HEK293 (cell line): ENCODE measurements around the gene SAP130.

Experiments
- CTCF ChIA-PET: fragments of 350-600 bp; formaldehyde crosslinking; extraction: SDS; loops from one replicate; lab custom pipeline; 2021; ENCODE audit warnings: antibody characterized with exemption; lab: Yijun Ruan, JAX
- POLR2A ChIA-PET: fragments of 300-600 bp; formaldehyde crosslinking; extraction: SDS; loops from one replicate; lab custom pipeline; 2020; ENCODE audit warnings: antibody characterized with exemption, inconsistent platforms; lab: Yijun Ruan, JAX
- H3K27ac ChIP-seq: fragments of 200-500 bp; sonication (Bioruptor generic); 2 replicates; pipeline ENCODE4 v1.5.1; 2014; ENCODE audit warnings: low read depth, low read length, control low read depth, inconsistent platforms; ENCODE audit errors: extremely low read depth
- H3K36me3 ChIP-seq, 2 experiments: fragments of 200-500 bp in 1 of 2; sonication (Bioruptor generic) in 1 of 2; 1 replicate in 1 of 2; 2 replicates in 1 of 2; pipeline ENCODE4 v1.5.1; 2014 to 2017; ENCODE audit warnings: inconsistent platforms in 2 of 2, low read length in 2 of 2; ENCODE audit not compliant: control insufficient read depth in 2 of 2, insufficient read depth in 1 of 2
- H3K4me1 ChIP-seq: fragments of 200-500 bp; sonication (Bioruptor generic); 2 replicates; pipeline ENCODE4 v1.5.1; 2014; ENCODE audit warnings: mild to moderate bottlenecking, low read length, inconsistent platforms; ENCODE audit not compliant: control insufficient read depth, insufficient read depth
- H3K4me3 ChIP-seq: 2 replicates; pipeline ENCODE4 v1.5.1; 2011; ENCODE audit warnings: low read depth, mild to moderate bottlenecking, control low read depth, low read length, moderate library complexity
- H3K9me3 ChIP-seq: fragments of 200-500 bp; sonication (Bioruptor generic); 2 replicates; pipeline ENCODE4 v1.5.1; 2014; ENCODE audit warnings: low read depth, low read length, inconsistent platforms; ENCODE audit not compliant: control insufficient read depth, insufficient read depth
- FEZF1 ChIP-seq: fragments of 450-650 bp; formaldehyde crosslinking; IDR thresholded peaks from 2 replicates; pipeline ENCODE4 v1.5.1; 2016; ENCODE audit warnings: missing biosample characterization, missing genetic modification characterization
- KLF7 ChIP-seq: fragments of 450-650 bp; formaldehyde crosslinking; IDR thresholded peaks from 2 replicates; pipeline ENCODE4 v1.5.1; 2016; ENCODE audit warnings: missing biosample characterization, missing genetic modification characterization, borderline replicate concordance
- KLF8 ChIP-seq: fragments of 450-650 bp; formaldehyde crosslinking; IDR thresholded peaks from 2 replicates; pipeline ENCODE4 v1.5.1; 2016; ENCODE audit warnings: missing biosample characterization, missing genetic modification characterization
- MYNN ChIP-seq: fragments of 450-650 bp; formaldehyde crosslinking; IDR thresholded peaks from 2 replicates; pipeline ENCODE4 v1.5.1; 2016; ENCODE audit warnings: missing biosample characterization, missing genetic modification characterization, borderline replicate concordance
- REST ChIP-seq: fragments of 450-650 bp; formaldehyde crosslinking; IDR thresholded peaks from 2 replicates; pipeline ENCODE4 v1.5.1; 2016; ENCODE audit warnings: missing biosample characterization, missing genetic modification characterization
- SP2 ChIP-seq: fragments of 450-650 bp; formaldehyde crosslinking; IDR thresholded peaks from 2 replicates; pipeline ENCODE4 v1.5.1; 2016; ENCODE audit warnings: missing biosample characterization, missing genetic modification characterization
- ZBTB1 ChIP-seq: fragments of 450-650 bp; formaldehyde crosslinking; IDR thresholded peaks from 2 replicates; pipeline ENCODE4 v1.5.1; 2016; ENCODE audit warnings: missing biosample characterization, missing genetic modification characterization
- ZBTB8A ChIP-seq: fragments of 450-650 bp; formaldehyde crosslinking; IDR thresholded peaks from 2 replicates; pipeline ENCODE4 v1.5.1; 2016; ENCODE audit warnings: missing biosample characterization, missing genetic modification characterization
- ZIC2 ChIP-seq: fragments of 450-650 bp; formaldehyde crosslinking; IDR thresholded peaks from 2 replicates; pipeline ENCODE4 v1.5.1; 2016; ENCODE audit warnings: missing biosample characterization, missing genetic modification characterization
- ZNF133 ChIP-seq: fragments of 450-650 bp; formaldehyde crosslinking; IDR thresholded peaks from 2 replicates; pipeline ENCODE4 v1.5.1; 2016; ENCODE audit warnings: missing biosample characterization, missing genetic modification characterization
- ZNF157 ChIP-seq: fragments of 450-650 bp; formaldehyde crosslinking; IDR thresholded peaks from 2 replicates; pipeline ENCODE4 v1.5.1; 2016; ENCODE audit warnings: missing biosample characterization, missing genetic modification characterization
- ZNF211 ChIP-seq: fragments of 450-650 bp; formaldehyde crosslinking; IDR thresholded peaks from 2 replicates; pipeline ENCODE4 v1.5.1; 2016; ENCODE audit warnings: low read depth, missing biosample characterization, missing genetic modification characterization
- ZNF214 ChIP-seq: fragments of 450-650 bp; formaldehyde crosslinking; IDR thresholded peaks from 2 replicates; pipeline ENCODE4 v1.5.1; 2017; ENCODE audit warnings: missing biosample characterization, mild to moderate bottlenecking, missing genetic modification characterization, borderline replicate concordance
- ZNF274 ChIP-seq, 2 experiments: fragments of 200-500 bp in 1 of 2; fragments of 450-650 bp in 1 of 2; sonication (Bioruptor generic) in 1 of 2; formaldehyde crosslinking in 1 of 2; IDR thresholded peaks; 2 replicates each; pipeline versions ENCODE4 v1.5.1 to v1.6.1; 2014 to 2016; ENCODE audit warnings: borderline replicate concordance in 1 of 2, inconsistent platforms in 1 of 2, low read length in 1 of 2, missing biosample characterization in 1 of 2, missing genetic modification characterization in 1 of 2
- ZNF335 ChIP-seq: fragments of 450-650 bp; formaldehyde crosslinking; conservative IDR thresholded peaks from 2 replicates; pipeline ENCODE4 v1.5.1; 2016; ENCODE audit warnings: missing biosample characterization, missing genetic modification characterization
- ZNF341 ChIP-seq: fragments of 450-650 bp; formaldehyde crosslinking; IDR thresholded peaks from 2 replicates; pipeline ENCODE4; 2016; ENCODE audit warnings: low read depth, missing biosample characterization, missing genetic modification characterization
- ZNF394 ChIP-seq: fragments of 450-650 bp; formaldehyde crosslinking; IDR thresholded peaks from 2 replicates; pipeline ENCODE4 v1.5.1; 2016; ENCODE audit warnings: missing biosample characterization, missing genetic modification characterization, mild to moderate bottlenecking, moderate library complexity, borderline replicate concordance
- ZNF549 ChIP-seq: fragments of 450-650 bp; IDR thresholded peaks from 2 replicates; pipeline ENCODE4 v1.5.1; 2018; ENCODE audit warnings: missing biosample characterization, missing genetic modification characterization, mild to moderate bottlenecking, inconsistent platforms, moderate library complexity
- ZNF660 ChIP-seq: fragments of 450-650 bp; IDR thresholded peaks from 2 replicates; pipeline ENCODE4 v1.5.1; 2018; ENCODE audit warnings: missing biosample characterization, mild to moderate bottlenecking, missing genetic modification characterization
- ZNF677 ChIP-seq: fragments of 450-650 bp; IDR thresholded peaks from 2 replicates; pipeline ENCODE4 v1.5.0; 2018; ENCODE audit warnings: missing biosample characterization, mild to moderate bottlenecking, missing genetic modification characterization, moderate library complexity
- ZNF768 ChIP-seq: fragments of 450-650 bp; formaldehyde crosslinking; IDR thresholded peaks from 2 replicates; pipeline ENCODE4 v1.5.1; 2018; ENCODE audit warnings: missing biosample characterization, mild to moderate bottlenecking, missing genetic modification characterization
- ZNF791 ChIP-seq: fragments of 450-650 bp; formaldehyde crosslinking; IDR thresholded peaks from 2 replicates; pipeline ENCODE4 v1.5.1; 2016; ENCODE audit warnings: missing biosample characterization, missing genetic modification characterization
- TF ChIP-seq, protein P1 (sequence below): fragments of 450-650 bp; formaldehyde crosslinking; IDR thresholded peaks from 2 replicates; pipeline ENCODE4 v1.5.1; 2016; ENCODE audit warnings: missing biosample characterization, missing genetic modification characterization

Gene SAP130

DNA sequence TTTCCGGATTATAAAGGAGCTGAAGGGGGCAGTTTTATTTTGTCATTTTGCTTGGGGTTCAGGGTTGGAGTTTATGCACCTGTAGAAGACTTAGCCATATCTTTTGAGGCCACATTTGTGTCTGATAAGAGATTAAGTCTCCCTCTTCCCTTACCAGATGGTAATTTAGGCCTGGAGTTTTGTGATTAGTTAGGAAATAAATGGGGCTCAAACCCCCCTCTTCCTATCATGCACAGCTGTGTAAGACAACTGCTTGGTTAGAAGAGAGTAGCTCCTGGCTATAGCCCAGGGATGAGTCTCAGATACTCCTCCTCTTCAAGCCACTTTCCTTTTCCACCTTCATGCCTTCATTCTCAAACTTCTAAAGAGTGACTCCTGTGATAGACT is 802 bp upstream of the SAP130 start:
- Histone ChIP-seq H3K9me3 (no peaks in the 10 kb centered on the region), H3K4me3 (peak overlapping the region; percentile 55), H3K36me3 (peaks cover 8 to 12% of the 10 kb centered on the region in 2 experiments; a peak in 2 of 3 replicates), H3K4me1 (0 out of 2 replicates have a peak, but pooled peaks cover 3% of the 10 kb centered on the region), H3K27ac (no peak overlapping the region; the same call in 1 of the 2 replicates)
- TF ChIP-seq ZIC2 (tag by site-specific recombination) (no peak), ZNF549 (tag by site-specific recombination) (no peak), ZNF211 (tag by site-specific recombination) (no peak), ZNF335 (no peak), REST (tag by site-specific recombination) (no peak), ZBTB1 (no peak), ZNF394 (tag by site-specific recombination) (peak; percentile 72), ZNF660 (tag by site-specific recombination) (0 out of 2 replicates have a peak, but pooled peaks have one; percentile 0)
- ChIA-PET POLR2A (interaction anchor here (1.0 to 1.1 kb wide), 2 partner anchors 63 to 70 kb away, joined by 3 to 5 read pairs; partner anchors contain the start of gene UGGT1), CTCF (interaction anchor here (0.6 to 1.8 kb wide), 3 partner anchors 35 to 78 kb away, joined by 3 to 4 read pairs (median 3); partner anchors contain the start of gene UGGT1)

DNA sequence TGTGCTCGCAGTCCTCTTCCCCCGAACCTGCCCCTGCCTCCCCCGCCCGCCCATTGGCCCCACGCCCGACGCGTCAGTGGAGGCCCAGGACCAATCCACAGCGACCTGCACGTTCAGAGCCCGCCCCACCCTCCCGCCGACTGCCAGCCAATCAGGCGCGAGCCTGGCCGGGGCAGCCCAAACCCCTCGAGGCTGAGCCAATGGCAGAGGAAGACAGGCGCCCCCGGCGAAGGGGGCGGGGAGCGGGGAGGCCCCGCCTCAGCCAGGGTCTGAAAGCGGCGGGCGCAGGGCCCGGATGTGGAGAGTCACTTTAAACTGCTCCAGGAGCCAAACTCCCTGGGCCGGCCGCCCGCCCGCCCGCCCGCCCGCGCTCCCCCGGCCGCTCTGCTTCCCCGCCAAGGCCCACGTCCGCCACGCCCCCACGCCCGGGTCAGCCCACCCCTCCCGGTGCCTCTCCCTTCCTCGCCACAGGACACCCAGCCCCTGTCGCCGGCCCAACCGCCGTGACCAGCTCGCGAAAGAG is 520 bp downstream of the SAP130 start:
- H3K27ac ChIP-seq = peak overlapping the region; percentile 83

DNA sequence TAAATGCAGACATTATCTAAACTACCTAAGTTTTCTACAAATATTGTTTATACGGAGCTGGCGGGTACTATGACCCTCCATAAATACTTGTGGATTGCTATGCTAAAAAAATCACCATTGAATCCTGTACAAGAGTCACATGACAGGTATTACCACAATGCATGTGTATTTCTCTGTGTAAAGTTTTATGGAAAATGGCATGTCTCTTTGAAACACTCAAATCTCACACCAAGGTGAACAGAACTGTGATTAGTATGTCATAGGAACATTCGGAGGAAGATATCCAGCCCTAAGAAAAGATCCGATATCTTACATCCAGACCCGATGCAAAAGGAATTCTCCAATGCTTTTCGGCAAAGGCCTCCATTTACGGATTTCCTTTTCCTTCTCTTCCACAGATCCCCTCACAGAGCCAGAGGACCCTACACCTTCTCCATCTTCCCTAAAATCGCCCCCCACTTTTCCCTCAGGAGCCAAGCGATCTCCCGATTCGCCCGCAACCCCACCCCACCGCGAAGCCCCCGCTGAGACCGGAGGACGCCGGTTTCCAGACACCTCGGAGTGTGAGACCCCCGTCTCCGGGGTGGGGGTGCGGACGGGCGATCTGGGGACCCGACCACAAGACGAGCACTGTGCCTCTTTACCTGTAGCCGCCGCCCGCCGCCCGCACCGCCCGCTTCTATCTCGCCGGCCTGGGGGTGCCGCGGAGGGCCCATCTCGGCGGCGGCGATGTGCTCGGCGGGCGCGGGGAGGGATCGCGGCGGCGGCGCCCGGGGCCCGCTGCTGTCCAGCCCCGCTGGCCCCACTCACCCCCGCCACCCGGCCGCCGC is 1.2 kb downstream of the SAP130 start:
- Histone ChIP-seq H3K9me3 (no peaks in the 10 kb centered on the region), H3K27ac (peak overlapping the region; percentile 62; the same call in 1 of the 2 replicates), H3K4me1 (0 out of 2 replicates have a peak, but pooled peaks cover 3% of the 10 kb centered on the region), H3K36me3 (peaks cover 8 to 25% of the 10 kb centered on the region in 2 experiments; a peak in 2 of 3 replicates), H3K4me3 (peak overlapping the region; percentile 91)
- CTCF ChIA-PET = no interaction called here
- POLR2A ChIA-PET = no interaction called here
- TF ChIP-seq FEZF1 (no peak), ZNF133 (no peak), ZNF677 (tag by site-specific recombination) (no peak), ZBTB8A (tag by site-specific recombination) (no peak), ZNF274 (IDR thresholded peaks at IDR 0.05; ENCODE audit: low read length) (no peak), ZNF274 (tag by site-specific recombination; IDR thresholded peaks at IDR 0.05; ENCODE audit: borderline replicate concordance) (no peak), ZNF791 (tag by site-specific recombination) (no peak), ZNF157 (tag by site-specific recombination) (no peak), ZNF341 (tag by site-specific recombination) (no peak), ZNF214 (tag by site-specific recombination) (no peak), MYNN (tag by site-specific recombination) (no peak), KLF7 (tag by site-specific recombination) (no peak), ZNF768 (no peak)
- TF ChIP-seq, protein P1, sequence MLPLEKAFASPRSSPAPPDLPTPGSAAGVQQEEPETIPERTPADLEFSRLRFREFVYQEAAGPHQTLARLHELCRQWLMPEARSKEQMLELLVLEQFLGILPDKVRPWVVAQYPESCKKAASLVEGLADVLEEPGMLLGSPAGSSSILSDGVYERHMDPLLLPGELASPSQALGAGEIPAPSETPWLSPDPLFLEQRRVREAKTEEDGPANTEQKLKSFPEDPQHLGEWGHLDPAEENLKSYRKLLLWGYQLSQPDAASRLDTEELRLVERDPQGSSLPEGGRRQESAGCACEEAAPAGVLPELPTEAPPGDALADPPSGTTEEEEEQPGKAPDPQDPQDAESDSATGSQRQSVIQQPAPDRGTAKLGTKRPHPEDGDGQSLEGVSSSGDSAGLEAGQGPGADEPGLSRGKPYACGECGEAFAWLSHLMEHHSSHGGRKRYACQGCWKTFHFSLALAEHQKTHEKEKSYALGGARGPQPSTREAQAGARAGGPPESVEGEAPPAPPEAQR (tag by site-specific recombination) = no peak

More for the DNA sequence above, 520 bp downstream of the SAP130 start:
- POLR2A ChIA-PET = interaction anchor here (1.3 kb wide), 1 partner anchor 64 kb away, joined by 14 read pairs; the partner anchor contains the start of gene UGGT1
- CTCF ChIA-PET = interaction anchor here (1.8 kb wide), 1 partner anchor 64 kb away, joined by 4 read pairs; the partner anchor contains the start of gene UGGT1
- peaks cover 8 to 19% of the 10 kb centered on the region in 2 experiments; a peak in 2 of 3 replicates for H3K36me3 ChIP-seq
- TF ChIP-seq ZIC2 (tag by site-specific recombination) = 0 out of 2 replicates have a peak, but pooled peaks have one; percentile 7
- 0 out of 2 replicates have a peak, but pooled peaks have one; percentile 6 for TF ChIP-seq KLF8 (tag by site-specific recombination)
- peak; percentile 89 for TF ChIP-seq SP2 (tag by site-specific recombination)
- no peak for TF ChIP-seq ZNF549 (tag by site-specific recombination)
- H3K9me3 ChIP-seq = no peaks in the 10 kb centered on the region
- H3K4me1 ChIP-seq = 0 out of 2 replicates have a peak, but pooled peaks cover 3% of the 10 kb centered on the region
- H3K4me3 ChIP-seq = peak overlapping the region; percentile 99
